Measurements from ENCODE around the gene GPHN. TPM values are rescaled to one million over a fixed set of nuclear protein-coding genes. Genes with fewer than 3 reads are reported as not detected.

Gene GPHN
- total RNA-seq, 4 donors from 2014 or later = 10.7 to 47.0 (median 28.2) TPM

DNA sequence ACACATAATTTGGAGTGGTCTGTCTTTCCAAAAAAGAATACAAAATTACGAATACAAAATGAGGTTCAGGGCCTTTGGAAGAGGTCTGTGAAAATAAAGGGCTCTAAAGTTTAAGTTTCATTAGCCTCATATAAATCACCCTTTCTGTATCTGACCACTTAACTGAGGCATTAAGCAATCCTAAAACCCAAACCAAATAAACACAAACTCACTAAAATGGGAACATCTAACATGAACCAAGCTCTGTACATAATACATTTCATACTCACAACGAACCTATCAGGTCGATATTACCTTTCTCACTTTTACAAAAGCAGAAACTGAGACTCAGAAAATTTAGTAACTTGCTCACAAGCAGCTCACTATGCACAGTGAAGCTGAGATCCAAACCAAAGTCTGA is 22.9 kb upstream of the GPHN start:
- no peak for TF ChIP-seq POLR2A (IDR thresholded peaks at IDR 0.05)
- no peak for TF ChIP-seq CTCF (IDR thresholded peaks at IDR 0.05)
- H3K36me3 ChIP-seq = no peaks in the 10 kb centered on the region
- no peaks in the 10 kb centered on the region for H3K4me1 ChIP-seq
- H3K4me3 ChIP-seq = no peak overlapping the region
- H3K27ac ChIP-seq = no peak overlapping the region
- H3K27me3 ChIP-seq = no peaks in the 10 kb centered on the region
- no peak for DNase-seq
- H3K9me3 ChIP-seq = no peaks in the 10 kb centered on the region

DNA sequence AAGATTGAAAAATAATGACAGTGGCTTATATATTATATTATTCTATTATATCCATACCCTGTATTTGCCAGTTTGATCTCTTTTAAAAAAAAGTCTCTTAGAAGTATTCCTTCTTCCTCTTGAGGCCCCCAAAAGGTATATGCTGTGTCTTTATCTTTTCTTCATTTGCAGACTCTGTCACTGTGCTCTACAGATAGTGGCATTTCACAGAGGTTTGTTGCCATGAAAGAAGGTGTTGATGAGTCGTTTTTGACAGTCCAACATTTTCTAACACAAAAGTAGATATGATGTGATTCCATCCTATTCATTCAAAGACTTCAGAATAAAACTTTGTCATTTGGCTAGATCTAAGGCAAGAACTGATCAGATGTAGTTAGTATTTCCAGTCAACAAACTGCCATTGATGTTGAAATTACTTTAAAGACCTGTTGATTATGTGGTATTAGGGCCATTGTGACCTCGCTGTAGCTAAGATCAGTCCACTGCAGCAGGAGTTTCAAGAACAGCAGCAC is 22.0 kb upstream of the GPHN start, which contains the start of gene CCDC196:
TSS of gene CCDC196 (plus strand) at position 462 of the 512 bp plus-strand sequence. CDS start 132 bp downstream, outside the sequence.
- H3K9me3 ChIP-seq = no peaks in the 10 kb centered on the region
- no peaks in the 10 kb centered on the region for H3K36me3 ChIP-seq
- no peak within 1 kb of the TSS for H3K27ac ChIP-seq
- TF ChIP-seq POLR2A (IDR thresholded peaks at IDR 0.05) = no peak
- TF ChIP-seq CTCF (IDR thresholded peaks at IDR 0.05) = no peak
- no peaks in the 10 kb centered on the region for H3K27me3 ChIP-seq
- no peak within 1 kb of the TSS for H3K4me3 ChIP-seq
- H3K4me1 ChIP-seq = no peaks in the 10 kb centered on the region
- no peak for DNase-seq

GRCh38 chr14:66487164-66487563 is 20.8 kb upstream of the GPHN start:
- TF ChIP-seq CTCF (IDR thresholded peaks at IDR 0.05) = no peak
- TF ChIP-seq POLR2A (IDR thresholded peaks at IDR 0.05) = no peak
- H3K27me3 ChIP-seq = no peaks in the 10 kb centered on the region
- no peak overlapping the region for H3K27ac ChIP-seq
- H3K4me3 ChIP-seq = no peak overlapping the region
- H3K9me3 ChIP-seq = no peaks in the 10 kb centered on the region
- no peak for DNase-seq
- no peaks in the 10 kb centered on the region for H3K36me3 ChIP-seq
- no peaks in the 10 kb centered on the region for H3K4me1 ChIP-seq

DNA sequence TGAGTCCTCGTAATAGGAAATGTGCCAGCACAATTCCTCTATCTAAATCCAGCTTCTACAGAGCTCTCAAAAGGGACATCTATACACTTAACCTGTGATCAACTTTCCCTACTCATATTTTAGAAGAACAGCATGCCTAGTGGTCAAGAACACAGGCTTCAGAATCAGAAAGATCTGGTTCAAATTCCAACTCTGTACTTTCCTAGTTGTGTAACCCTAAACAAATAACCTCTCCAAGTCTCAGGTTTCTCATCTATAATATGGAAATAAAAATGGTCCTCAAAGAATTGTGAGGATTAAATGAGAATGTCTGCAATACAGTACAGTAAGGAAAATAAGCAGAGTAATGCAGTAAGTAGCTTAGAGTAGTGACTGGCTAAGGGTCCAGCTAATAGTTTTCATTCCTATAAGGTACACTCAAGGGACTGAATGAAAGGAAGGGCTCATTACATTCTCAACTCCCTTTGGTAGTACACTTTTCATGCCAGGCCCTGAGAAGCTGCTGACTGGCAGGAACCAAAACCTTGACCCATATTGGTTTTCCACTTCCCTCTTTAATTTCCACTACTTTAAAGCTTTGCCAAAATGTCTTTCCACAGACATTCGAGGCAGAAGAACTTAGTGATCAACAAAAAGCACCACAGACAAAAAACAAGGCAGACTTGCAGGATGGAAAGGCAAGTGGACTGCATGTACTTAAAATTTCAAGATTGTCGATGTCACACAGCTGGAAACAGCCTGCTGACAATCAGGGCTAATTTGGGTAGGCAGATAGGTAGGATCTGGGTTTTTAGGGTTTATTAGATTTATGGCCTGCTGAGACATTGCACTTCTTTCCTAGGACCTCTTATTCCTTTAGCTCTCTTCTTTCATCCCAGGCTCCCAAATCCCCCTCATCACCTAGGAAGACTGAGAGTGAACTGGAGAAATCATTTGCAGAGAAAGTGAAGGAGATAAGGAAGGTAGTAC is 17.5 kb upstream of the GPHN start:
- no peak for TF ChIP-seq CTCF (IDR thresholded peaks at IDR 0.05)
- no peak for TF ChIP-seq POLR2A (IDR thresholded peaks at IDR 0.05)
- no peak overlapping the region for H3K27ac ChIP-seq
- no peaks in the 10 kb centered on the region for H3K36me3 ChIP-seq
- no peaks in the 10 kb centered on the region for H3K9me3 ChIP-seq
- no peaks in the 10 kb centered on the region for H3K27me3 ChIP-seq
- no peak for DNase-seq
- H3K4me1 ChIP-seq = no peaks in the 10 kb centered on the region
- no peak overlapping the region for H3K4me3 ChIP-seq

GRCh38 chr14:66493750-66494149 is 14.2 kb upstream of the GPHN start:
- Histone ChIP-seq H3K4me3 (no peak overlapping the region), H3K9me3 (no peaks in the 10 kb centered on the region), H3K27me3 (no peaks in the 10 kb centered on the region), H3K27ac (no peak overlapping the region), H3K4me1 (peaks cover 0 to 5% (median 0%) of the 10 kb centered on the region in 4 donors), H3K36me3 (no peaks in the 10 kb centered on the region)
- TF ChIP-seq CTCF (IDR thresholded peaks at IDR 0.05) (no peak), POLR2A (IDR thresholded peaks at IDR 0.05) (no peak)
- DNase-seq = no peak

Measured in Peyer's patch (tissue), 4 donors.